HG03439 (cell line): ENCODE results near the gene SPOCK1.

Experiments used
- ATAC-seq: cut with Tn5 transposase; IDR thresholded peaks from one replicate; pipeline ENCODE4 v1.9.1; 2021; ENCODE audit warnings: mild to moderate bottlenecking, moderate library complexity; ENCODE audit not compliant: unreplicated experiment

The SPOCK1 gene

GRCh38 chr5:137368651-137369050 lies 130.5 kb downstream of the SPOCK1 start:
- no peak for ATAC-seq

- no peak for ATAC-seq
Observed at GRCh38 chr5:137367951-137368350, 131.2 kb downstream of the SPOCK1 start.

- ATAC-seq, result no peak
Observed at GRCh38 chr5:137366526-137366925, 132.6 kb downstream of the SPOCK1 start.

GRCh38 chr5:137365126-137365865 lies 133.8 kb downstream of the SPOCK1 start:
- ATAC-seq, result no peak

- ATAC-seq, result no peak
Observed at GRCh38 chr5:137361280-137361679, 137.8 kb downstream of the SPOCK1 start.

- no peak for ATAC-seq
Observed at GRCh38 chr5:137360607-137361006, 138.5 kb downstream of the SPOCK1 start.

GRCh38 chr5:137359941-137360340 lies 139.2 kb downstream of the SPOCK1 start:
- ATAC-seq, result no peak

- no peak for ATAC-seq
Observed at GRCh38 chr5:137357436-137357835, 141.7 kb downstream of the SPOCK1 start.

- ATAC-seq, result no peak
Observed at GRCh38 chr5:137356127-137356526, 143.0 kb downstream of the SPOCK1 start.

GRCh38 chr5:137355708-137356107 lies 143.4 kb downstream of the SPOCK1 start:
- no peak for ATAC-seq

GRCh38 chr5:137352095-137352494 lies 147.0 kb downstream of the SPOCK1 start:
- no peak for ATAC-seq

- ATAC-seq, result no peak
Observed at GRCh38 chr5:137350791-137351190, 148.3 kb downstream of the SPOCK1 start.

GRCh38 chr5:137348759-137349158 lies 150.4 kb downstream of the SPOCK1 start:
- ATAC-seq, result no peak

GRCh38 chr5:137347865-137348264 lies 151.3 kb downstream of the SPOCK1 start:
- no peak for ATAC-seq

GRCh38 chr5:137346281-137346680 lies 152.8 kb downstream of the SPOCK1 start:
- no peak for ATAC-seq

- ATAC-seq, result no peak
Observed at GRCh38 chr5:137345396-137345795, 153.7 kb downstream of the SPOCK1 start.

- ATAC-seq, result no peak
Observed at GRCh38 chr5:137344723-137345322, 154.3 kb downstream of the SPOCK1 start.

- ATAC-seq, result no peak
Observed at GRCh38 chr5:137344021-137344420, 155.1 kb downstream of the SPOCK1 start.

GRCh38 chr5:137342764-137343163 lies 156.4 kb downstream of the SPOCK1 start:
- no peak for ATAC-seq

GRCh38 chr5:137341831-137342230 lies 157.3 kb downstream of the SPOCK1 start:
- no peak for ATAC-seq

- no peak for ATAC-seq
Observed at GRCh38 chr5:137340881-137341280, 158.2 kb downstream of the SPOCK1 start.

GRCh38 chr5:137336565-137337120 lies 162.5 kb downstream of the SPOCK1 start:
- ATAC-seq, result no peak
